LNCaP clone FGC (cell line): ENCODE data around the gene R3HCC1L.
A peak's percentile ranks its signal among the peaks of the same experiment; 100 is the strongest.

ENCODE experiments used
- DNase-seq: peaks from one replicate; pipeline ENCODE4 v3.0.0-alpha.2; 2011; ENCODE audit warnings: low read depth
- H3K4me3 ChIP-seq: 2 replicates; pipeline ENCODE4 v1.5.1; 2011; ENCODE audit warnings: mild to moderate bottlenecking, low read depth, low read length, control low read depth
- CTCF ChIP-seq: IDR thresholded peaks from 2 replicates; pipeline ENCODE4 v1.5.1; 2012; ENCODE audit warnings: mild to moderate bottlenecking; ENCODE audit not compliant: control insufficient read depth, insufficient read depth; ENCODE audit errors: extremely low read depth

The R3HCC1L gene

DNA sequence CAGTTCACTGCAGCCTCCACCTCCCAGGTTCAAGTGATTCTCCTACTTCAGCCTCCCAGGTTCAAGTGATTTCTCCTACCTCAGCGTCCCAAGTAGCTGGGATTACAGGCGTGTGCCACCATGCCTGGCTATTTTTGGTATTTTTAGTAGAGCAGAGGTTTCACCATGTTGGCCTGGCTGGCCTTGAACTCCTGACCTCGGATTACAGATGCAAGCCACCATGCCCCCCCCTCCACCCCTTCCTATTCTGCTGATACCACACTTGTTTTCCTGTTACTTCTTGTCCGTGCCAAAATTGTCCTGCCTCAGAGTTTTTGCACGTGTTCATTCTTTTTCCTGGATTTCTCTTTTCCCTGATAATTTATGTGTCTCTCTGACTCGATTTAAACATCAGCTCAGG, 62.5 kb downstream of the R3HCC1L start:
- TF ChIP-seq CTCF, result no peak
- no peak overlapping the region for H3K4me3 ChIP-seq
- DNase-seq, result no peak

GRCh38 chr10:98201760-98202159, 67.3 kb downstream of the R3HCC1L start:
- no peak for DNase-seq
- TF ChIP-seq CTCF, result no peak

DNA sequence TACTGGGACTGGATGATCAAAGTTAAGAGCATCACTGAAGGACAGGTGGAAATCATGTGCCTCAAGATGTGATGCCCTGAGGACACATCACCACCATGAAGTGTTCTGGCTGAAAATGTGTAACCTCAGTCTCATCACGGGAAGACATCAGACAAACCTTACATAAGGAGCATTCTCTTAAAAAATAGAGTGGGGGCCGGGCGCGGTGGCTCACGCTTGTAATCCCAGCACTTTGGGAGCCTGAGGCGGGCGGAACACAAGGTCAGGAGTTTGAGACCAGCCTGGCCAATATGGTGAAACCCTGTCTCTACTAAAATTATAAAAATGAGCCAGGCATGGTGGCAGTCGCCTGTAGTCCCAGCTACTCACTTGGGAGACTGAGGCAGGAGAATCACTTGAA, 67.9 kb downstream of the R3HCC1L start:
- no peak for DNase-seq
- TF ChIP-seq CTCF, result no peak

More at GRCh38 chr10:98201760-98202159, 67.3 kb downstream of the R3HCC1L start:
- H3K4me3 ChIP-seq, result no peak overlapping the region

GRCh38 chr10:98205351-98205750, 70.9 kb downstream of the R3HCC1L start:
- H3K4me3 ChIP-seq, result no peak overlapping the region
- no peak for DNase-seq
- no peak for TF ChIP-seq CTCF

More for the DNA sequence above, 67.9 kb downstream of the R3HCC1L start:
- no peak overlapping the region for H3K4me3 ChIP-seq

DNA sequence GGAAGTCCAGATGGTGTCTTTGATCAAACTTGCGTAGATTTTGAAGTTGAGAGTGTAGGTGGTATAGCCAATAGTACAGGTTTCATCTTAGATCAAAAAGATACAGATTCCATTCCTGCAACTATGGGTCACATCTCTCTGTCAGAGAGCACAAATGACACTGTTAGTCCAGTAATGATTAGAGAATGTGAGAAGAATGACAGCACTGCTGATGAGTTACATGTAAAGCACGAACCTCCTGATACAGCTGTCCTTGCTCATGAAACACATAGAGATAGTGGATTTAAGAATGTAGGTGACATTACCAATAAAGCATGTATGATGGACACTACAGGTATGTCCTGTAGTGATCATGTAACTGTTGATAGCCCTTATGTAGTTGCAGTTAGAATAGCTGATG, 74.5 kb downstream of the R3HCC1L start:
- DNase-seq, result no peak
- no peak overlapping the region for H3K4me3 ChIP-seq
- no peak for TF ChIP-seq CTCF

GRCh38 chr10:98209441-98209840, 75.0 kb downstream of the R3HCC1L start:
- no peak for DNase-seq
- H3K4me3 ChIP-seq, result no peak overlapping the region
- no peak for TF ChIP-seq CTCF

DNA sequence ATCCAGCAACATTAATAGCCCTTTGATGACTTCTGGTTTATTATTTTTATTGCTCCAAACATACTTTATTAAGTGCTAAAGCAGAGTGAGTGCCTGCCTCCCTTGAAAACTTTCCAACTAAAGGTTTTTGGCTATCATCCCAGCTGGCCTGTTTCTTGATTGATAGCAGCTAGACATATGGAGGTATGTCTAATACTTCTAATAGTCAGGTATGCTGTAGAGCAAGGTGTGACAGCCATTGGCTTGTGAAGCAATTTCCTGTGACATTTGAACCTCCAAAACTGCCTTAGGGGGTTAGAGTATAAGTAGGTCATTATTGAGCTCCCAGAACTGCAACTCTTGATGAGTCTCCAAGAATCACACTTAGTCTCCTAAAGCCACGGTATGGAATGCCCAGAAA, 77.7 kb downstream of the R3HCC1L start:
- H3K4me3 ChIP-seq, result no peak overlapping the region
- peak; percentile 28 for DNase-seq
- TF ChIP-seq CTCF, result no peak
